Coronary artery (tissue), 2 donors: ENCODE data around the gene TNP2.

Experiments used
- DNase-seq: peaks from one replicate; pipeline ENCODE4 v3.0.0-alpha.2; 2017; ENCODE audit warnings: low spot score
- H3K27ac ChIP-seq, 2 donors: fragments of 200-600 bp; sonication (generic); one replicate each; pipeline ENCODE4 v1.5.1; 2016 to 2019
- H3K4me3 ChIP-seq: fragments of 200-600 bp; sonication (generic); 2 replicates; pipeline ENCODE4 v1.5.1; 2016; ENCODE audit warnings: mild to moderate bottlenecking, moderate library complexity
- TF ChIP-seq, protein P1 (sequence below): fragments of 200-600 bp; sonication (generic); IDR thresholded peaks from one replicate; pipeline ENCODE4 v1.5.1; 2019; ENCODE audit warnings: antibody characterized with exemption

The TNP2 gene

GRCh38 chr16:11253995-11254912, 14.9 kb downstream of the TNP2 start:
- DNase-seq, result no peak
- Histone ChIP-seq H3K4me3 (peak overlapping the region; percentile 81), H3K27ac (peak overlapping the region in 1 of 2 donors; percentile 98)
- TF ChIP-seq, protein P1, sequence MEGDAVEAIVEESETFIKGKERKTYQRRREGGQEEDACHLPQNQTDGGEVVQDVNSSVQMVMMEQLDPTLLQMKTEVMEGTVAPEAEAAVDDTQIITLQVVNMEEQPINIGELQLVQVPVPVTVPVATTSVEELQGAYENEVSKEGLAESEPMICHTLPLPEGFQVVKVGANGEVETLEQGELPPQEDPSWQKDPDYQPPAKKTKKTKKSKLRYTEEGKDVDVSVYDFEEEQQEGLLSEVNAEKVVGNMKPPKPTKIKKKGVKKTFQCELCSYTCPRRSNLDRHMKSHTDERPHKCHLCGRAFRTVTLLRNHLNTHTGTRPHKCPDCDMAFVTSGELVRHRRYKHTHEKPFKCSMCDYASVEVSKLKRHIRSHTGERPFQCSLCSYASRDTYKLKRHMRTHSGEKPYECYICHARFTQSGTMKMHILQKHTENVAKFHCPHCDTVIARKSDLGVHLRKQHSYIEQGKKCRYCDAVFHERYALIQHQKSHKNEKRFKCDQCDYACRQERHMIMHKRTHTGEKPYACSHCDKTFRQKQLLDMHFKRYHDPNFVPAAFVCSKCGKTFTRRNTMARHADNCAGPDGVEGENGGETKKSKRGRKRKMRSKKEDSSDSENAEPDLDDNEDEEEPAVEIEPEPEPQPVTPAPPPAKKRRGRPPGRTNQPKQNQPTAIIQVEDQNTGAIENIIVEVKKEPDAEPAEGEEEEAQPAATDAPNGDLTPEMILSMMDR, result no peak

- peak overlapping the region; percentile 41 for H3K4me3 ChIP-seq
- peak overlapping the region in 1 of 2 donors; percentile 44 for H3K27ac ChIP-seq
Observed at GRCh38 chr16:11253009-11253994, 15.8 kb downstream of the TNP2 start.

DNA sequence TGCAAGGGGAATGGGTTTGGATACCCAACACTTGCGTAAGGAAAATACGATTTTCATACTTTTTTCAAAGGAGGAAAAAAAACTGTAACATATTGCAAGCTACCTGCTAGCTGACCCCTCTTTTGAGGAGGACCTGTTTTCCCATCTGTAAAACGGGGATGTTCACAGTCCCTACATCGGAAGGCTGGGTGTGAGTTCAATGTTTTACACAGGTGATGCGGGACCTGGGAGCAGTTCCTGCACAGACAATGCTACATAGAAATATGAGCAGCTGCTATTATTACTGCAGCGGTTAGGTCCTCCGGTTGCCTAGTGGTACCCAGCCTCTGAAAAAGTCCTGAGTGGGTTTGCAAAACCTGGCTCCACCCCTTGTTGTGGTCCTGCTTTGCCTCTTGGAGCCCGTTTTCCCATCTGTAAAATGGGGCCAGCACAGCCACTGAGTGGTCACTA, 16.6 kb downstream of the TNP2 start:
- H3K27ac ChIP-seq, result no peak overlapping the region
- H3K4me3 ChIP-seq, result no peak overlapping the region
- no peak for DNase-seq
- TF ChIP-seq, protein P1, result no peak

More at GRCh38 chr16:11253009-11253994, 15.8 kb downstream of the TNP2 start:
- DNase-seq, result no peak
- TF ChIP-seq, protein P1, result no peak

- no peak overlapping the region for H3K4me3 ChIP-seq
- no peak overlapping the region for H3K27ac ChIP-seq
- TF ChIP-seq, protein P1, result no peak
- DNase-seq, result no peak
Observed at GRCh38 chr16:11251525-11252481, 17.3 kb downstream of the TNP2 start.

DNA sequence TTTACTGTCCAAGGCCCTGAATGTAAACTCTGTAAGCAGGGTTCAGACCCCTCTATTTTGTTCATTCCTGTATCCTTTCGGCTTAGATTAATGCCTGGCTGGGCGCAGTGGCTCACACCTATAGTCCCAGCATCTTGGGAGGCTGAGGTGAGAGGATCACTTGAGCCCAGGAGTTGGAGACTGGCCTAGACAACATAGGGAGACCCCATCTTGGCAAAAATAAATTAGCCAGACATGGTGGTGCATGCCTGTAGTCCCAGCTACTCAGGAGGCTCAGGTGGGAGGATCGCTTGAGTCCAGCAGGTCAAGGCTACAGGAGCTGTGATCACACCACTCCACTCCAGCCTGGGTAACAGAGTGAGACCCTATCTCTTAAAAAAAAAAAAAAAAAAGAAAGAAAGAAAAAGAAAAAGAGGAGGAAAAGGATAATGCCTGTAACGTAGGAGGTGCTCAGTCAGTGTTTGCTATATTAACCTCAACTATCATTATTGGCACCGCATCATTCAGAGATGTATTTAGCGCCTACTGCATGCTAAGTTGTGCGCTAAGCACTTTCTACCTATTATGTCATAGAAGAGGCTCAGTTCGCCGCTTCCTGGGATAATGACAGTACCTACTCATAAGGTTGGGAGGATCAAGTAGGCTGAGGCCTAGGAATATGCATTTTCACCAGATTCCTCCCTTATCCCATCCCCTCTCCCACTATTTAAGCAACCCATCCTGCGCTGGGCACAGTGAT, 18.2 kb downstream of the TNP2 start:
- no peak overlapping the region for H3K27ac ChIP-seq
- H3K4me3 ChIP-seq, result no peak overlapping the region
- no peak for DNase-seq
- TF ChIP-seq, protein P1, result no peak
